Measurements from ENCODE around the gene TOR1B. TPM values are rescaled to one million over a fixed set of nuclear protein-coding genes. Genes with fewer than 3 reads are reported as not detected.
A peak's percentile ranks its signal among the peaks of the same experiment; 100 is the strongest.

The TOR1B gene
- total RNA-seq, 1 donor from 2014 or later = 18.7 TPM

GRCh38 chr9:129811967-129812363 lies 9.0 kb downstream of the TOR1B start:
- DNase-seq (ENCODE audit: low spot score) = no peak
- ATAC-seq = no peak

GRCh38 chr9:129812385-129812784 lies 9.4 kb downstream of the TOR1B start:
- DNase-seq (ENCODE audit: low spot score) (no peak), ATAC-seq (no peak)

- ATAC-seq = no peak
- no peak for DNase-seq (ENCODE audit: low spot score)
These were observed 10.7 kb downstream of the TOR1B start for GRCh38 chr9:129813661-129814060.

- DNase-seq (ENCODE audit: low spot score) = no peak
- no peak for ATAC-seq
These were observed 11.6 kb downstream of the TOR1B start for GRCh38 chr9:129814432-129815223.

GRCh38 chr9:129815278-129815677 lies 12.3 kb downstream of the TOR1B start:
- DNase-seq (ENCODE audit: low spot score) = no peak
- ATAC-seq = no peak

GRCh38 chr9:129816501-129817435 lies 13.8 kb downstream of the TOR1B start:
- ATAC-seq = no peak
- no peak for DNase-seq (ENCODE audit: low spot score)

GRCh38 chr9:129822898-129823541 lies 20.0 kb downstream of the TOR1B start:
- DNase-seq (ENCODE audit: low spot score) (no peak), ATAC-seq (peak; percentile 28)

GRCh38 chr9:129823542-129823934 lies 20.6 kb downstream of the TOR1B start:
- DNase-seq (ENCODE audit: low spot score) (no peak), ATAC-seq (peak; percentile 51)

- ATAC-seq (peak; percentile 97), DNase-seq (ENCODE audit: low spot score) (peak; percentile 95)
These were observed 21.1 kb downstream of the TOR1B start, which contains the start of gene TOR1A for GRCh38 chr9:129823935-129824601. TOR1A (minus strand) TSS chr9:129824136; CDS start chr9:129824085, 51 bp downstream.

GRCh38 chr9:129826344-129826743 lies 23.4 kb downstream of the TOR1B start:
- ATAC-seq = no peak
- no peak for DNase-seq (ENCODE audit: low spot score)

GRCh38 chr9:129826759-129827158 lies 23.8 kb downstream of the TOR1B start:
- DNase-seq (ENCODE audit: low spot score) (no peak), ATAC-seq (no peak)

- no peak for DNase-seq (ENCODE audit: low spot score)
- ATAC-seq = no peak
These were observed 25.1 kb downstream of the TOR1B start for GRCh38 chr9:129828051-129828450.

GRCh38 chr9:129828969-129829368 lies 26.0 kb downstream of the TOR1B start:
- DNase-seq (ENCODE audit: low spot score) (no peak), ATAC-seq (no peak)

- ATAC-seq = no peak
- DNase-seq (ENCODE audit: low spot score) = no peak
These were observed 30.0 kb downstream of the TOR1B start for GRCh38 chr9:129832982-129833381.

GRCh38 chr9:129834489-129835127 lies 31.6 kb downstream of the TOR1B start:
- ATAC-seq = peak; percentile 62
- no peak for DNase-seq (ENCODE audit: low spot score)

GRCh38 chr9:129835128-129835859 lies 32.3 kb downstream of the TOR1B start, which contains the start of the genes C9orf78 and USP20:
C9orf78 (minus strand) TSS chr9:129835275; CDS start chr9:129835221, 54 bp downstream.
USP20 (plus strand) TSS chr9:129835458; CDS start chr9:129852556, 17,098 bp downstream.
- ATAC-seq = peak; percentile 98
- DNase-seq (ENCODE audit: low spot score) = peak; percentile 97

GRCh38 chr9:129835860-129836223 lies 32.9 kb downstream of the TOR1B start:
- ATAC-seq (no peak), DNase-seq (ENCODE audit: low spot score) (no peak)

- ATAC-seq = no peak
- no peak for DNase-seq (ENCODE audit: low spot score)
These were observed 33.5 kb downstream of the TOR1B start for GRCh38 chr9:129836311-129837007.

Data from left lobe of liver (tissue), 2 donors.